Measurements from ENCODE around the gene HOXD1. TPM values are rescaled to one million over a fixed set of nuclear protein-coding genes. Genes with fewer than 3 reads are reported as not detected.

Gene HOXD1
- total RNA-seq, 2 donors from 2014 or later, result 4.0 to 8.3 TPM

GRCh38 chr2:176151442-176152287, 36.8 kb upstream of the HOXD1 start, which contains the start of gene HOXD4:
TSS of gene HOXD4 (plus strand) at chr2:176151550. CDS start at chr2:176151634, 84 bp downstream.
- Histone ChIP-seq H3K9ac (ENCODE audit: low read depth in 2 of 2, low read length in 2 of 2) (no peak within 1 kb of the TSS), H3K4me3 (no peak within 1 kb of the TSS), H3K27me3 (peaks cover 9% of the 10 kb centered on the region), H3K9me3 (no peaks in the 10 kb centered on the region), H3K4me1 (no peaks in the 10 kb centered on the region), H3K27ac (no peak within 1 kb of the TSS), H3K36me3 (no peaks in the 10 kb centered on the region)
- intact Hi-C loops (cut with DNase I), result no loop called here
- TF ChIP-seq CTCF (IDR thresholded peaks at IDR 0.05), result no peak
- no peak for DNase-seq

GRCh38 chr2:176152350-176153181, 35.9 kb upstream of the HOXD1 start:
- Histone ChIP-seq H3K27ac (no peak overlapping the region), H3K4me1 (no peaks in the 10 kb centered on the region), H3K36me3 (no peaks in the 10 kb centered on the region), H3K9ac (ENCODE audit: low read depth in 2 of 2, low read length in 2 of 2) (no peak overlapping the region), H3K9me3 (no peaks in the 10 kb centered on the region), H3K27me3 (peaks cover 12% of the 10 kb centered on the region), H3K4me3 (no peak overlapping the region)
- no peak for TF ChIP-seq CTCF (IDR thresholded peaks at IDR 0.05)
- intact Hi-C loops (cut with DNase I), result no loop called here
- no peak for DNase-seq

GRCh38 chr2:176154576-176155252, 33.8 kb upstream of the HOXD1 start:
- H3K4me3 ChIP-seq, result no peak overlapping the region
- H3K4me1 ChIP-seq, result peaks cover 6% of the 10 kb centered on the region
- H3K36me3 ChIP-seq, result no peaks in the 10 kb centered on the region
- H3K27ac ChIP-seq, result no peak overlapping the region
- H3K9me3 ChIP-seq, result no peaks in the 10 kb centered on the region
- DNase-seq, result no peak
- TF ChIP-seq CTCF (IDR thresholded peaks at IDR 0.05), result no peak
- peaks cover 13% of the 10 kb centered on the region for H3K27me3 ChIP-seq
- no peak overlapping the region for H3K9ac ChIP-seq (ENCODE audit: low read depth in 2 of 2, low read length in 2 of 2)
- intact Hi-C loops (cut with DNase I), result no loop called here

GRCh38 chr2:176155356-176156044, 33.0 kb upstream of the HOXD1 start:
- Histone ChIP-seq H3K27me3 (peaks cover 20% of the 10 kb centered on the region), H3K9me3 (no peaks in the 10 kb centered on the region), H3K4me3 (no peak overlapping the region), H3K27ac (no peak overlapping the region), H3K9ac (ENCODE audit: low read depth in 2 of 2, low read length in 2 of 2) (no peak overlapping the region), H3K4me1 (peaks cover 8% of the 10 kb centered on the region), H3K36me3 (no peaks in the 10 kb centered on the region)
- intact Hi-C loops (cut with DNase I), result no loop called here
- no peak for TF ChIP-seq CTCF (IDR thresholded peaks at IDR 0.05)
- no peak for DNase-seq

Data from colonic mucosa (tissue), 4 donors.